Measurements from ENCODE around the gene ZNF35.
A peak's percentile ranks its signal among the peaks of the same experiment; 100 is the strongest.

ZNF35 gene

GRCh38 chr3:44685128-44685800 is 36.7 kb downstream of the ZNF35 start:
- peak; percentile 30 for DNase-seq

- DNase-seq = no peak
These were observed 39.4 kb downstream of the ZNF35 start for GRCh38 chr3:44687898-44688297.
